HepG2 (cell line): ENCODE data around the gene MTA2. TPM values are rescaled to one million over a fixed set of nuclear protein-coding genes. Genes with fewer than 3 reads are reported as not detected.

Source experiments
- ATAC-seq: fragments of 200-7000 bp; cut with Tn5 transposase; 3 replicates; pipeline ENCODE4 v1.9.1; 2020; ENCODE audit warnings: mild to moderate bottlenecking, moderate library complexity
- BruUV-seq: library from RNA; stranded (reverse); fragments of 400-500 nt; replicated peaks from 2 replicates; lab custom pipeline; 2021; lab: Mats Ljungman, UMichigan
- CTCF ChIA-PET: fragments of 300-600 bp; formaldehyde crosslinking; extraction: SDS; loops from one replicate; lab custom pipeline; 2021; ENCODE audit warnings: low total read pairs, inconsistent platforms, low intra/inter-chr PET ratio; lab: Yijun Ruan, JAX
- POLR2A ChIA-PET: fragments of 350-600 bp; sonication (Branson Sonifier 250); formaldehyde crosslinking; loops from one replicate; lab custom pipeline; 2020; ENCODE audit warnings: antibody characterized with exemption, inconsistent platforms; lab: Yijun Ruan, JAX
- DNase-seq: peaks from one replicate; pipeline ENCODE4 v3.0.0-alpha.2; 2015; ENCODE audit warnings: low spot score
- FAIRE-seq: peaks from 3 replicates; lab custom pipeline; 2011; peaks lifted over from hg19 to GRCh38; lab: Jason Lieb, UNC
- H2AFZ ChIP-seq: one replicate; pipeline ENCODE4 v1.6.1; 2011; ENCODE audit warnings: low read length, inconsistent platforms
- H3K27ac ChIP-seq: fragments of 300-600 bp; 3 replicates; pipeline ENCODE4 v1.8.0; 2011; ENCODE audit warnings: mixed run types, mild to moderate bottlenecking, mixed read lengths, low read length, inconsistent platforms; ENCODE audit not compliant: insufficient read depth; ENCODE audit errors: extremely low read length
- H3K27me3 ChIP-seq, 2 experiments: fragments of 200-600 bp in 1 of 2; 2 replicates in 1 of 2; 3 replicates in 1 of 2; pipeline versions ENCODE4 v1.6.0 to v1.8.0; 2011; ENCODE audit warnings: low read length in 2 of 2, mild to moderate bottlenecking in 2 of 2, moderate library complexity in 2 of 2, inconsistent platforms in 1 of 2; ENCODE audit not compliant: insufficient read depth in 2 of 2, control insufficient read depth in 1 of 2
- H3K36me3 ChIP-seq, 2 experiments: fragments of 200-600 bp in 1 of 2; replicated peaks in 1 of 2; 2 replicates in 1 of 2; 3 replicates in 1 of 2; pipeline versions ENCODE4 v1.5.1 to v1.8.0; 2011; ENCODE audit warnings: low read length in 2 of 2, inconsistent platforms in 1 of 2; ENCODE audit not compliant: insufficient read depth in 2 of 2, control insufficient read depth in 1 of 2
- H3K4me1 ChIP-seq: 2 replicates; pipeline ENCODE4 v1.5.1; 2012; ENCODE audit warnings: low read length, inconsistent platforms; ENCODE audit not compliant: insufficient read depth
- H3K4me2 ChIP-seq: 2 replicates; pipeline ENCODE4 v1.6.0; 2011; ENCODE audit warnings: low read depth, low read length, inconsistent platforms
- H3K4me3 ChIP-seq, 3 experiments: fragments of 200-600 bp in 1 of 3; sonication (generic), shearing (Covaris generic) in 1 of 3; replicated peaks in 1 of 3; 2 replicates each; pipeline ENCODE4 v1.5.1; 2011 to 2016; ENCODE audit warnings: low read length in 3 of 3, inconsistent platforms in 2 of 3, low read depth in 2 of 3, mild to moderate bottlenecking in 2 of 3, control low read depth in 1 of 3, mixed read lengths in 1 of 3; ENCODE audit not compliant: insufficient read depth in 1 of 3
- H3K79me2 ChIP-seq: one replicate; pipeline ENCODE4 v1.6.1; 2011; ENCODE audit warnings: low read length, inconsistent platforms; ENCODE audit not compliant: insufficient read depth
- H3K9ac ChIP-seq: 2 replicates; pipeline ENCODE4 v1.6.0; 2011; ENCODE audit warnings: mild to moderate bottlenecking, low read depth, low read length, inconsistent platforms; ENCODE audit not compliant: insufficient read depth
- H3K9me3 ChIP-seq: 2 replicates; pipeline ENCODE4 v1.5.1; 2012; ENCODE audit warnings: mild to moderate bottlenecking, low read length
- H4K20me1 ChIP-seq: 2 replicates; pipeline ENCODE4 v1.6.0; 2011; ENCODE audit warnings: inconsistent platforms, mild to moderate bottlenecking, low read length, moderate library complexity; ENCODE audit not compliant: insufficient read depth
- MAZ ChIP-seq, 2 experiments: sonication (generic) in 1 of 2; formaldehyde crosslinking in 1 of 2; IDR thresholded peaks; 2 replicates each; pipeline versions ENCODE4 v1.5.0 to v1.6.1; 2012 to 2020; ENCODE audit warnings: low read depth in 2 of 2, mild to moderate bottlenecking in 2 of 2, borderline replicate concordance in 1 of 2, improper control_type of control experiment in 1 of 2, low read length in 1 of 2, missing genetic modification reagents in 1 of 2, moderate library complexity in 1 of 2
- MLLT10 ChIP-seq: sonication (generic); formaldehyde crosslinking; IDR thresholded peaks from 2 replicates; pipeline ENCODE4 v1.4.0; 2020; ENCODE audit warnings: missing genetic modification reagents
- NR2F6 ChIP-seq, 2 experiments: IDR thresholded peaks; 2 replicates each; pipeline ENCODE4 v1.6.1; 2016; ENCODE audit warnings: antibody characterized with exemption in 1 of 2, mild to moderate bottlenecking in 1 of 2
- SP5 ChIP-seq: IDR thresholded peaks from 2 replicates; pipeline ENCODE4 v1.6.1; 2016; ENCODE audit warnings: low read depth, borderline replicate concordance
- SRSF1 ChIP-seq: fragments of 200-400 bp; formaldehyde crosslinking; optimal IDR thresholded peaks from 2 replicates; pipeline ENCODE3; 2017; ENCODE audit warnings: mild to moderate bottlenecking, low read depth, low read length, moderate library complexity
- TBX2 ChIP-seq: sonication (generic); formaldehyde crosslinking; IDR thresholded peaks from 2 replicates; pipeline ENCODE4 v1.5.0; 2020; ENCODE audit warnings: missing genetic modification reagents, mild to moderate bottlenecking, borderline replicate concordance
- THAP8 ChIP-seq: sonication (generic); formaldehyde crosslinking; IDR thresholded peaks from 2 replicates; pipeline ENCODE4 v1.5.1; 2020; ENCODE audit warnings: missing genetic modification reagents, mild to moderate bottlenecking, borderline replicate concordance
- ZKSCAN8 ChIP-seq: IDR thresholded peaks from 2 replicates; pipeline ENCODE4 v1.6.1; 2016; ENCODE audit warnings: borderline replicate concordance, missing genetic modification reagents, missing compliant biosample characterization
- ZNF282 ChIP-seq: fragments of 450-650 bp; IDR thresholded peaks from 2 replicates; pipeline ENCODE4 v1.6.1; 2018; ENCODE audit not compliant: partially characterized antibody
- ZNF713 ChIP-seq: sonication (generic); formaldehyde crosslinking; IDR thresholded peaks from 2 replicates; pipeline ENCODE4 v1.4.0; 2020; ENCODE audit warnings: mild to moderate bottlenecking, missing genetic modification reagents
- WGBS: methylation state at CpG from one replicate; pipeline ENCODE4 v1.1.6; 2017; ENCODE audit warnings: low lambda C conversion rate; 5-methylcytosine and 5-hydroxymethylcytosine counted together
- in situ Hi-C: cut with HindIII; loops from 2 replicates; pipeline ENCODE4 v1.10.0; 2017; ENCODE audit warnings: low pct_unique_long_range_greater_than_20kb; ENCODE audit not compliant: extremely low pct_ligation_motif_present
- intact Hi-C: fragments of 100-400 bp; cut with micrococcal nuclease; formaldehyde crosslinking; loops from one replicate; pipeline ENCODE4 v1.10.0; 2022; ENCODE audit not compliant: unreplicated experiment
- polyA plus RNA-seq, 8 experiments: library from polyadenylated mRNA; depleted of rRNA in 3 of 8; stranded (reverse) in 7 of 8; unstranded in 1 of 8; fragments of >200 nt; fragmentation: Illumina TruSeq in 4 of 8; extraction: Trizol in 4 of 8; gene quantifications; 2 replicates each; pipeline versions ENCODE4 v1.2.1 to v1.2.3, GENCODE V29; 2011 to 2016; ENCODE audit warnings: low read depth in 4 of 8, missing spikeins in 1 of 8, mixed read lengths in 1 of 8; ENCODE audit not compliant: insufficient read depth in 1 of 8
- total RNA-seq, 5 experiments: library from RNA; depleted of rRNA; stranded (reverse); fragments of >200 nt; fragmentation: Illumina TruSeq; extraction: Trizol; gene quantifications; 2 replicates each; pipeline ENCODE4 v1.2.3, GENCODE V29; 2016; ENCODE audit warnings: low read depth in 1 of 5

MTA2 gene
- total and polyA plus RNA-seq, 2 of the 13 experiments (the other 11 are each of a cell fraction or from before 2014, with no cell fraction given), result 14.0 to 70.0 TPM

DNA sequence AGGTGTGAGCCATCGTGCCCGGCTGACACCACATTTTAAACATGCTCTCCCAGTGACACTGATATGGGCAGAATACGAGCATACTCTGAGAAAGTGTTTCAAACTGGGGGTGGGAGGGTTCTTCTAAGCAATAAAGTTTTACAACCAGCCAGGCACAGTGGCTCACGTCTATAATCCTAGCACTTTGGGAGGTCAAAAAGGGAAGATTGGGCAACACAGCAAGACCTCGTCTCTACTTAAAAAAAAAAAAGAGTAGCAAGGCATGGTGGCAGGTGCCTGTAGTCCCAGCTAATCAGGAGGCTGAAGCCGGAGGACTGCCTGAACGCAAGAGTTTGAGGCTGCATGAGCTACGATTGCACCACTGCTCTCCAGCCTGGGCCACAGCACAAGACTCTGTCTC is 42.6 kb upstream of the MTA2 start:
- CTCF ChIA-PET, result no interaction called here
- Histone ChIP-seq H3K9me3 (no peaks in the 10 kb centered on the region), H2AFZ (no peak overlapping the region), H3K4me1 (peaks cover 69% of the 10 kb centered on the region), H3K79me2 (peaks cover 44% of the 10 kb centered on the region), H3K4me3 (no peak overlapping the region; a peak in 1 of 6 replicates), H3K27ac (peak overlapping the region; percentile 98), H4K20me1 (peaks cover 8% of the 10 kb centered on the region), H3K4me2 (no peak overlapping the region; the same call in 1 of the 2 replicates), H3K27me3 (no peaks in the 10 kb centered on the region), H3K36me3 (peaks cover 2 to 23% of the 10 kb centered on the region in 2 experiments; a peak in 4 of 5 replicates), H3K9ac (peak overlapping the region; percentile 100; the same call in 1 of the 2 replicates)
- TF ChIP-seq MLLT10 (CRISPR knock-in tag) (no peak), THAP8 (CRISPR knock-in tag) (no peak), NR2F6 (IDR thresholded peaks at IDR 0.05) (no peak), NR2F6 (CRISPR knock-in tag; IDR thresholded peaks at IDR 0.05) (no peak), ZKSCAN8 (CRISPR knock-in tag) (no peak), SP5 (no peak), TBX2 (CRISPR knock-in tag) (no peak), SRSF1 (no peak), ZNF282 (no peak), MAZ (IDR thresholded peaks at IDR 0.05; ENCODE audit: borderline replicate concordance, low read depth, low read length) (no peak), MAZ (CRISPR knock-in tag; IDR thresholded peaks at IDR 0.05; ENCODE audit: low read depth) (no peak), ZNF713 (no peak)
- whole genome bisulfite sequencing, result 91% methylated on average over 8 of the region's 8 CpGs
- no TSS peak for BruUV-seq
- in situ Hi-C loops (no loop called here), intact Hi-C loops (no loop called here)
- ATAC-seq, result no peak
- no peak for FAIRE-seq
- POLR2A ChIA-PET, result interaction anchor here (0.7 to 5.0 kb wide), 14 partner anchors 9 to 197 kb away, joined by 3 to 98 read pairs (median 15); partner anchors contain the start of genes B3GAT3, C11orf98, CSKMT and EEF1G
- DNase-seq, result no peak
